Hepatocyte (in vitro differentiated cells): ENCODE measurements around the gene RNF112.

Experiments used
- EZH2 ChIP-seq: fragments of 200-600 bp; sonication (generic); IDR thresholded peaks from 2 replicates; pipeline ENCODE4 v1.6.1; 2016; ENCODE audit warnings: antibody characterized with exemption, mild to moderate bottlenecking, borderline replicate concordance
- EZH2phosphoT487 ChIP-seq: fragments of 200-600 bp; sonication (generic); IDR thresholded peaks from one replicate; pipeline ENCODE4 v1.6.1; 2018; ENCODE audit warnings: antibody characterized with exemption, mild to moderate bottlenecking, low read depth, moderate library complexity; ENCODE audit not compliant: unreplicated experiment, severe bottlenecking
- TF ChIP-seq, protein P1 (sequence below): fragments of 200-600 bp; sonication (generic); IDR thresholded peaks from 2 replicates; pipeline ENCODE4 v1.5.1; 2016; ENCODE audit warnings: antibody characterized with exemption, mild to moderate bottlenecking; ENCODE audit not compliant: poor library complexity

DNA sequence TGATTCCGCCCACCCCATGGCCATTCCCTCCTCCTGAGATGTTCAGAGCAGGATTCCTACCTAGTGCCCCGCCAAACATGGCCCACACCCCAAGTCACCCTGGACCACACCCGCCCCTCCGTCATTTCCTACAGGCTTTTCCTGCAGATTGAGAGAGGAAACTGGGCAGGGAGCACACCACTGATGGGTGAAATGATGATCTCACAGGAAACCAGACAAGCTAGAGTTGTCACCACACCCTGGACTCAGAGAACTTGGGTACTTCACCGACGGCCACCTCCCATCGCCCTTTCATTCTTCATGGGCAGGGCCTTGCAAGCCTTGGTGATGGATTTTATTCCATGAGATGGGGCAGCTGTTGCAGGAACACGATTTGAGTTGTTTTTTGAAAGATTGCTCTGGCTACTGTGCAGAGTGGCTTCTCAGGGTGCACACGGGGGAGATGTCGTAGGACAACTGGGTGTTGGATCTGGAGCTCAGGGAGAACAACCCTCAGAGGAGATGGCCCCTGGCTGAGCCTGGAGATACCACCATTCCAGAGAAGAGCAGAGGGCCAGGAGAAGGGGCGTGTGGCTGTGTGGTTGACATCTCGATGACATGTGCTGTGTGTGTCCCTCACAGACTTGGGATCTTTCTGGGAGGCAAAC lies 41.1 kb upstream of the RNF112 start:
- no peak for TF ChIP-seq EZH2phosphoT487
- TF ChIP-seq, protein P1, sequence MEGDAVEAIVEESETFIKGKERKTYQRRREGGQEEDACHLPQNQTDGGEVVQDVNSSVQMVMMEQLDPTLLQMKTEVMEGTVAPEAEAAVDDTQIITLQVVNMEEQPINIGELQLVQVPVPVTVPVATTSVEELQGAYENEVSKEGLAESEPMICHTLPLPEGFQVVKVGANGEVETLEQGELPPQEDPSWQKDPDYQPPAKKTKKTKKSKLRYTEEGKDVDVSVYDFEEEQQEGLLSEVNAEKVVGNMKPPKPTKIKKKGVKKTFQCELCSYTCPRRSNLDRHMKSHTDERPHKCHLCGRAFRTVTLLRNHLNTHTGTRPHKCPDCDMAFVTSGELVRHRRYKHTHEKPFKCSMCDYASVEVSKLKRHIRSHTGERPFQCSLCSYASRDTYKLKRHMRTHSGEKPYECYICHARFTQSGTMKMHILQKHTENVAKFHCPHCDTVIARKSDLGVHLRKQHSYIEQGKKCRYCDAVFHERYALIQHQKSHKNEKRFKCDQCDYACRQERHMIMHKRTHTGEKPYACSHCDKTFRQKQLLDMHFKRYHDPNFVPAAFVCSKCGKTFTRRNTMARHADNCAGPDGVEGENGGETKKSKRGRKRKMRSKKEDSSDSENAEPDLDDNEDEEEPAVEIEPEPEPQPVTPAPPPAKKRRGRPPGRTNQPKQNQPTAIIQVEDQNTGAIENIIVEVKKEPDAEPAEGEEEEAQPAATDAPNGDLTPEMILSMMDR, result no peak
- no peak for TF ChIP-seq EZH2
